ENCODE results near the gene MAGEC3. TPM values are rescaled to one million over a fixed set of nuclear protein-coding genes. Genes with fewer than 3 reads are reported as not detected.
"Not testable (repeated sequence)": the region's sequence is repeated elsewhere in the genome, so short reads cannot be mapped to it uniquely, and the experiment has no call there.

The MAGEC3 gene
- polyA plus RNA-seq, 1 donor (not counting 4 experiments of a cell fraction or from before 2014, with no cell fraction given) = not detected

DNA sequence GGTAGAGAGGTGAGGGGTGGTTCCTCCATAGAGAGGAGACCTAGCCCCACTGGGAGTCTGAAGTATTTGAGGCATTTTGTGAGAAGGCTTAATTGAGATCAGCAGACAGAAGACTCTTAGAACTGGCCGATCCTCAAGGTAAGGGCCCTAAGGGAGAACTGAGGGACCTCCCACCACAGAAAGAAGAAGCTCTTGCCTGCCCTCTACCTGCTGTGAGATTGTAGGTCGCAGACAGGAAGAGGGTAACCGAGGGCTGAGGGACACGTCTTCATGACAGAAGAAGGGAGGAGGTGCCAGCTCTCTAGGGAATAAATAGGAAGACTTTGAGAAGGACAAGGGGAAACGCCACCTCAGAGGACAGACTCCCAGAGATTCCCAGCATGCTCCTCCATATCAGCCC, 41.5 kb downstream of the MAGEC3 start:
- Histone ChIP-seq H3K4me3 (ENCODE audit: control insufficient read depth in 2 of 3, extremely low read depth in 1 of 3, insufficient read depth in 2 of 3, low read depth in 1 of 3, low read length in 3 of 3) (no peak overlapping the region), H3K79me2 (ENCODE audit: control insufficient read depth, insufficient read depth, low read length) (no peaks in the 10 kb centered on the region), H3K9me1 (ENCODE audit: control insufficient read depth, extremely low read depth, insufficient read depth, low read length) (no peaks in the 10 kb centered on the region), H3K4me2 (ENCODE audit: control insufficient read depth, extremely low read depth, insufficient read depth, low read depth, low read length) (no peak overlapping the region), H2AFZ (ENCODE audit: control insufficient read depth, low read length) (no peak overlapping the region), H3K36me3 (ENCODE audit: control insufficient read depth in 2 of 2, extremely low read depth in 1 of 2, insufficient read depth in 2 of 2, low read length in 2 of 2) (no peaks in the 10 kb centered on the region), H3K9me3 (ENCODE audit: control insufficient read depth, low read depth, low read length) (no peaks in the 10 kb centered on the region), H3K9ac (ENCODE audit: control insufficient read depth, extremely low read depth, insufficient read depth, low read length) (no peak overlapping the region), H3K27me3 (ENCODE audit: control insufficient read depth, extremely low read depth, insufficient read depth, low read length) (no peaks in the 10 kb centered on the region), H3K4me1 (ENCODE audit: control insufficient read depth, extremely low read depth, insufficient read depth, low read length) (no peaks in the 10 kb centered on the region), H3K27ac (ENCODE audit: control insufficient read depth, insufficient read depth, low read length) (no peak overlapping the region), H4K20me1 (ENCODE audit: control insufficient read depth, extremely low read depth, insufficient read depth, low read length) (no peaks in the 10 kb centered on the region)
- dilution Hi-C loops (cut with MboI; ENCODE audit: extremely low pct_ligation_motif_present, low sequenced_read_pairs) = no loop called here
- no peak for FAIRE-seq
- DNase-seq (ENCODE audit: low read depth, low spot score) = no peak
- TF ChIP-seq, protein P1, sequence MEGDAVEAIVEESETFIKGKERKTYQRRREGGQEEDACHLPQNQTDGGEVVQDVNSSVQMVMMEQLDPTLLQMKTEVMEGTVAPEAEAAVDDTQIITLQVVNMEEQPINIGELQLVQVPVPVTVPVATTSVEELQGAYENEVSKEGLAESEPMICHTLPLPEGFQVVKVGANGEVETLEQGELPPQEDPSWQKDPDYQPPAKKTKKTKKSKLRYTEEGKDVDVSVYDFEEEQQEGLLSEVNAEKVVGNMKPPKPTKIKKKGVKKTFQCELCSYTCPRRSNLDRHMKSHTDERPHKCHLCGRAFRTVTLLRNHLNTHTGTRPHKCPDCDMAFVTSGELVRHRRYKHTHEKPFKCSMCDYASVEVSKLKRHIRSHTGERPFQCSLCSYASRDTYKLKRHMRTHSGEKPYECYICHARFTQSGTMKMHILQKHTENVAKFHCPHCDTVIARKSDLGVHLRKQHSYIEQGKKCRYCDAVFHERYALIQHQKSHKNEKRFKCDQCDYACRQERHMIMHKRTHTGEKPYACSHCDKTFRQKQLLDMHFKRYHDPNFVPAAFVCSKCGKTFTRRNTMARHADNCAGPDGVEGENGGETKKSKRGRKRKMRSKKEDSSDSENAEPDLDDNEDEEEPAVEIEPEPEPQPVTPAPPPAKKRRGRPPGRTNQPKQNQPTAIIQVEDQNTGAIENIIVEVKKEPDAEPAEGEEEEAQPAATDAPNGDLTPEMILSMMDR (optimal IDR thresholded peaks at IDR 0.05 in 1 of 3, IDR thresholded peaks at IDR 0.05 in 1 of 3, conservative IDR thresholded peaks at IDR 0.05 in 1 of 3; ENCODE audit: extremely low read depth in 1 of 3, insufficient read depth in 2 of 3, low read length in 3 of 3) = no peak

DNA sequence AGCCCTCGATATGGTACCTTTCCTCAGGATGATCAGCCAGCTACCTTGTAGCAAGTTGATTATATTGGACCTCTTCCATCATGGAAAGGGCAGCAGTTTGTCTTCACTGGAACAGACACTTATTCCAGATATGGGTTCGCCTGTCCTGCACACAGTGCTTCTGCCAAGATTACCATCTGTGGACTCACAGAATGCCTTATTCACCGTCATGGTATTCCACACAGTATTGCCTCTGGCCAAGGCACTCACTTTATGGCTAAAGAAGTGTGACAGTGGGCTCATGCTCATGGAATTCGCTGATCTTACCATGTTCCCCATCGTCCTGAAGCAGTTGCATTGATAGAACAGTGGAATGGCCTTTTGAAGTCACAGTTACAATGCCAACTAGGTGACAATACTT, 50.7 kb downstream of the MAGEC3 start:
- H3K9me3 ChIP-seq (ENCODE audit: control insufficient read depth, low read depth, low read length); dilution Hi-C loops (cut with MboI; ENCODE audit: extremely low pct_ligation_motif_present, low sequenced_read_pairs); DNase-seq (ENCODE audit: low read depth, low spot score): not testable (repeated sequence)

DNA sequence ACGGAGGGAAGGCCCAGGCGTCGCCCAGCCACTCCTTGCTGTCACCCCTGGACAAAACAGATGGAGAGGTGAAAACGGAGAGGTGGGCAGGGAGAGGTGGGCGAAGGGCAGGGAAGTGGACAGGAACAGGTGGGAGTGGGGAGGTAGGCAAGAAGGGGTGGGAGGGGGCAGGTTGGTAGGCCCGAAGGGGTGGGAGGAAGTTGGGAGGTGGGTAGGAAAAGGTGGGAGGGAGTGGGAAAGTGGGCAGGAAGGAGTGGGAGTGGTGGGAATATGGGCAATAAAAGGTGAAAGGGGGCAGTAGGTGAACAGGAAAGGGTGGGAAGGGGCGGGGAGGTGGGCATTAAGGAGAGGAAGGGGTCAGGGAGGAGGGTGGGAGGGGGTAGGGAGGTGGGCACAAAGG, 56.6 kb downstream of the MAGEC3 start:
- no peaks in the 10 kb centered on the region for H3K79me2 ChIP-seq (ENCODE audit: control insufficient read depth, insufficient read depth, low read length)
- dilution Hi-C loops (cut with MboI; ENCODE audit: extremely low pct_ligation_motif_present, low sequenced_read_pairs) = no loop called here
- H3K36me3 ChIP-seq (ENCODE audit: control insufficient read depth in 2 of 2, extremely low read depth in 1 of 2, insufficient read depth in 2 of 2, low read length in 2 of 2) = no peaks in the 10 kb centered on the region
- H2AFZ ChIP-seq (ENCODE audit: control insufficient read depth, low read length) = no peak overlapping the region
- no peak overlapping the region for H3K9ac ChIP-seq (ENCODE audit: control insufficient read depth, extremely low read depth, insufficient read depth, low read length)
- no peaks in the 10 kb centered on the region for H3K4me1 ChIP-seq (ENCODE audit: control insufficient read depth, extremely low read depth, insufficient read depth, low read length)
- no peaks in the 10 kb centered on the region for H3K9me3 ChIP-seq (ENCODE audit: control insufficient read depth, low read depth, low read length)
- H3K9me1 ChIP-seq (ENCODE audit: control insufficient read depth, extremely low read depth, insufficient read depth, low read length) = no peaks in the 10 kb centered on the region
- H3K27me3 ChIP-seq (ENCODE audit: control insufficient read depth, extremely low read depth, insufficient read depth, low read length) = no peaks in the 10 kb centered on the region
- DNase-seq (ENCODE audit: low read depth, low spot score) (no peak), FAIRE-seq (no peak)
- H3K4me3 ChIP-seq (ENCODE audit: control insufficient read depth in 2 of 3, extremely low read depth in 1 of 3, insufficient read depth in 2 of 3, low read depth in 1 of 3, low read length in 3 of 3) = no peak overlapping the region
- no peak overlapping the region for H3K27ac ChIP-seq (ENCODE audit: control insufficient read depth, insufficient read depth, low read length)
- no peak overlapping the region for H3K4me2 ChIP-seq (ENCODE audit: control insufficient read depth, extremely low read depth, insufficient read depth, low read depth, low read length)
- no peaks in the 10 kb centered on the region for H4K20me1 ChIP-seq (ENCODE audit: control insufficient read depth, extremely low read depth, insufficient read depth, low read length)
- TF ChIP-seq, protein P1 (optimal IDR thresholded peaks at IDR 0.05 in 1 of 3, IDR thresholded peaks at IDR 0.05 in 1 of 3, conservative IDR thresholded peaks at IDR 0.05 in 1 of 3; ENCODE audit: extremely low read depth in 1 of 3, insufficient read depth in 2 of 3, low read length in 3 of 3) = no peak

More for the DNA sequence above, 50.7 kb downstream of the MAGEC3 start:
- H3K79me2 ChIP-seq (ENCODE audit: control insufficient read depth, insufficient read depth, low read length); H3K4me1 ChIP-seq (ENCODE audit: control insufficient read depth, extremely low read depth, insufficient read depth, low read length); H3K9ac ChIP-seq (ENCODE audit: control insufficient read depth, extremely low read depth, insufficient read depth, low read length); FAIRE-seq; H3K27me3 ChIP-seq (ENCODE audit: control insufficient read depth, extremely low read depth, insufficient read depth, low read length); H3K27ac ChIP-seq (ENCODE audit: control insufficient read depth, insufficient read depth, low read length); H3K4me3 ChIP-seq (ENCODE audit: control insufficient read depth in 2 of 3, extremely low read depth in 1 of 3, insufficient read depth in 2 of 3, low read depth in 1 of 3, low read length in 3 of 3); H4K20me1 ChIP-seq (ENCODE audit: control insufficient read depth, extremely low read depth, insufficient read depth, low read length); H3K36me3 ChIP-seq (ENCODE audit: control insufficient read depth in 2 of 2, extremely low read depth in 1 of 2, insufficient read depth in 2 of 2, low read length in 2 of 2); H2AFZ ChIP-seq (ENCODE audit: control insufficient read depth, low read length); H3K4me2 ChIP-seq (ENCODE audit: control insufficient read depth, extremely low read depth, insufficient read depth, low read depth, low read length); H3K9me1 ChIP-seq (ENCODE audit: control insufficient read depth, extremely low read depth, insufficient read depth, low read length): not testable (repeated sequence)

All from keratinocyte (primary cell).